Right forelimb (tissue), 1 donor: Measurements from ENCODE around the gene PERCC1.
"Not testable (repeated sequence)": the region's sequence is repeated elsewhere in the genome, so short reads cannot be mapped to it uniquely, and the experiment has no call there.

Experiments used
- DNase-seq: peaks from one replicate; pipeline ENCODE4 v3.0.0-alpha.2; 2018

The PERCC1 gene

DNA sequence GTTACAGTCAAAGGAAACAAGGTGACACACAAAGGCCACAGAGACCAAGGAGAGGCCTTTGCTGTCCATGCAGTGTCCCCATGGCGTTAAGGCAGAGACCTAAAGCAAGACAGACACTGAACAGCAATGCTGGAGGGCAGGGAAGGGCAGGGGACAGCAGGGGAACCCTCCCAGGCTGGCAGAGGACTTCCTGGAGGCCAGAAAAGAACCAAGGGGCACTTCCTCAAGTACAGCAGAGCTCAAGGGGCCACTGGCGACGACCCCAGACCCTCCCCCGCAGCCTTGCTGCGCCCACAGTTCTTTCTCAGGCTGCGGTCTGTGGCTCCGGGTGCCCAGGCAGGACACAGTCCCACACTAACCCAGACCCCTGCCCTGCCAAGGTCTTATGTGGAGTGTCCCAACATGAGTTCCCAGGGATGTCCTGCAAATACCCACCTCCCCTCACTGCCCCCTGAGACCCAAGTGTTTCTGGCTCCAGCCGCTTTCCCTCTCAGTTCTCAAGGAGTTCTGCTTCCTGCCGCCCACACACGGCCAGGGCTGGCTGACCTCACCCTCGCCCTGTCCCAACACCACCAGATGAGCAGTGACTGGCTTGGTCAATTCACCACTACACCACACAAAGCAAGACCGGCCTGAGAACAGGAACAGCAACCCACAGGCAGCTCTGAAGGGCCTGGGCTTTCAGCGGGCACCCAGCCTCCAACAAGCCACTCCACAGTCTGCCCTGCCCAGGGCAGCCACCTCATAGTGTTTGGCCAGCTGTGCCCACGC, 39.8 kb downstream of the PERCC1 start:
- DNase-seq: no peak

DNA sequence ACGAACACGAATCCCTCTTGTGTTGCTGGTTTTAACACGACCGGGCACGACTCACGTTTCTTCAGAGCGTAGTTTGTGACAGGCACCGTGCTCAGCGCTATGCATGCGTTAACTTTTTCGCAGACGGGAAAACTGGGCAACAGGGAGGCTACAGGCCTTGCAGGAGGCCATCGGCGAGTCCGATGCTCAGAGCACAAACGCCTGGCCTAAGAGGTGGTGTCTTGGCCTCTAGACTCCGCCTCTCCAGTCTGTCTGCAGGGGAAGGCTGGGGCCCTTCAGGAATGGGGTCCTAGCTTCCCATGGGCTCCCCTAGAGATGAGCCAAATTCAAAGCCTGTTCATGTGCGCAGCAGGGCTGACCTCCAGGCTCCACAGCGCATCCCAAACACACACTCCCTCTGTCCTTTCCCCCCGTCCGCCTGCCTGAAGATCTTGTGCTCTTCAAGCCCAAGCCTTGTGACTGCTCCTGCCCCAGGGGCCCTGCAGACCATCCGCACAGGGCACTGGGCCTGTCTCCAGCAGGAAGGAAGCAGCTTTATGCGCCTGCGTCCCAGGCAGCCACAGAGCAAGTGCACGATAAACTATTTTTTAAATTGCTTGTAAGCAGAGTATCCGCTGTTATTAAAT, 40.8 kb downstream of the PERCC1 start:
- DNase-seq: no peak

DNA sequence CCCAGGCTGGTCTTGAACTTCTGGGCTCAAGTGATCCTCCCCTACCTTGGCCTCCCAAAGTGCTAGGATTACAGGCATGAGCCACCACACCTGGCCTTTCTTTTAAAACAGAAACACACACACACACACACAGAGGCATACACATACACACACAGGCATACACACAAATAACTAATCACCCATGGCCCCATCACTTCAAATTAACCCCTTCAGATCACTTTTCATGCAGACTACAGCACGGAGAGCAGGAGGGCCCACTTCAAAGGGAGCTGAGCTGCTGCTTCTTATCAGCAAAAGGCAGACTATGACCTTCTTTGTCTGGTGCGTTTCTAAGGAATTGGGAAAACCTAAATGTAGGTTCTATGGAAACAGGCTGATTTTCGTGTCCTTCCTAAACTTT, 42.1 kb downstream of the PERCC1 start:
- DNase-seq: no peak

DNA sequence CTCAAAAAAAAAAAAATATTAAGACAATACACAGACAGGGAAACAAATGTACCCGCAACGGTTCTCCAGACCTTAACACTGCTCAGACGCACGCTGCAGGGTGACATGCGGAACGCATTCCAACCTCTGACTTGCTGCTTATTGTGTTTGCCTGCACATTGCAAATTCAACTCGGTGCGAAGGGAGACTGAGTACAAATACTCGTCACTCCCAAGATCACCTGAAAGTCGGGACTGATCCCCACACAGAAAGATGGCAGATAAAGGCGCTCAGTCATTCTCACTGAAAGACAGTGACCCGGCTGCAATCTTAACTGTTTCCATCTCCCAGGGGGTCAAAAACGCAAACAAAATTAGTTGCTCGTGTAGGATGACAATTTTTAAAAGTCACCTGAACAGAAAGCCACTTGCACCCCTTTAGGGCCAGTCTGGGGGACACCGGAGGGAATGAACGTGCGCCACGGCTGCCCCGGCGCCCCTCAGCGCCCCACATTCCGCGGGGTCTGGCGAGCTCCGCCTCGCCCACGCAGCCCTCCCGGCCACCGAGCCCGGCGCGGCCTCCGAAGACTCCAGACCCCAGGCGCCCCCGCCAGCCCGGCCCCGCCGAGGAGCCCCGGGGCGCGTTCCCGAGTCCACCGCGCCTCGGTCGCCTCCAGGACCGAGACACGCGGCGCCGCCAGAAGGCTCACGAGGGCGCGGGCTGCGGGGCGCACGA, 43.4 kb downstream of the PERCC1 start:
- DNase-seq: no peak

DNA sequence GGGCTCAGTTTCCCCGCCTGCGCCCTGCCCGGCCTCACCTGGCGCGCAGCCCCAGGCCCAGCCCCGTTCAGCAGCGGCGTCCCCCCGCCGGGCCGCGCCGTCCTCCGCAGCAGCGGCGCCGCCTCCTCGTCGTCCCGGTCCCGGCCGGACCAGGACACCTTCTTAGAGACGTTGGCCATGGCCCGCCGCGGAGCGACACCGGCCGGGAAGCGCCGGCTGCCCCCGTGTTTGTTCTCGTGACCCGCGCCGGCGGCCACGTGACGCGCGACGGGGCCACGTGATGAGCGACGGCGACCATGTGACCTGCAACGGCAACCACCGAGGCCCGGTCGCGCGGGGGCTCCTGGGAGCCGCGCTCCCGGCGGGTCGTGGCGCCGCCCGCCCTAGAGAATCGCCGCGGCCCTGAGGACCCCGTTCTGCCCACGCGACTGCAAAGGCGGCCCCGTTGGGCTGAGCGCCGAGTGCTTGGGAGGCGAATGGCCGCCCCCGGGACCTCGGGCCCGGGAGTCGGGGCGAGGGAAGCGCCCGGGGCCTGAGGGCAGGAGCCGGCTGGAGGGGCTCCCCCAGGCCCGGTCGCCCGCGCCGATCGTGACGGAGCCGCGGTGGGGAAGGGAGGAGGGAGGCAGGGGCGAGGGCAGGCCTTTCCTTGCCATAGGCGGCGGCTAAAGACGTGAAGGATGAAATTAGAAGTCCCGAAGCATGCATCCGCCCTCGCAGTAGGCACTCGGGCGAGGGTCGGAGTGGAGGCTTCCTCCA, 44.1 kb downstream of the PERCC1 start, which contains the start of gene CLCN7:
CLCN7 (minus strand) TSS at position 233 of the 756 bp plus-strand sequence; CDS start at position 179, 54 bp downstream.
- peak; percentile 92 for DNase-seq

DNA sequence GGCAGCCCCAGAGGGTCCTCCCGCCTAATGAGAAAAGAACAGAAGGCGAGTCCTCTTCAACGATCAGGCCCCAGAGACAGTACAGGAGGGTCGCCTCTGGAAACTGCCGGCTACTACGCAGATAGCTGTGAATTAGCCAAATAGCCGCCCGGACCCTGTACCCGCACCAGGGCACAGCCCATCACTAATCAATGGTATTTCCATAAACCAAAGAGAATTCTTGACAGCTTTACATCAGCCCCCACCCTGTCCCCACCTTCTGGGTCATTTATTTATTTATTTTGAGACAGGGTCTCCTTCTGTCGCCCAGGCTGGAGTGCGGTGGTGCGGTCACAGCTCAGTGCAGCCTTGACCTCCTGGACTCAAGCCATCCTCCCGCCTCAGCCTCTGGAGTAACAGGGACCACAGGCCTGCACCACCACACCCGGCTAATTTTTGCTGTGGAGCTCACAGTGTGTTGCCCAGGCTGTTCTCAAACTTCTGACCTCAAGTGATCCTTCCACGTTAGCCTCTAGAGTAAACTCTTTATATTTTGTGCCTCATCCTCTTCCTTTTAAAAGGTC, 44.8 kb downstream of the PERCC1 start:
- no peak for DNase-seq

DNA sequence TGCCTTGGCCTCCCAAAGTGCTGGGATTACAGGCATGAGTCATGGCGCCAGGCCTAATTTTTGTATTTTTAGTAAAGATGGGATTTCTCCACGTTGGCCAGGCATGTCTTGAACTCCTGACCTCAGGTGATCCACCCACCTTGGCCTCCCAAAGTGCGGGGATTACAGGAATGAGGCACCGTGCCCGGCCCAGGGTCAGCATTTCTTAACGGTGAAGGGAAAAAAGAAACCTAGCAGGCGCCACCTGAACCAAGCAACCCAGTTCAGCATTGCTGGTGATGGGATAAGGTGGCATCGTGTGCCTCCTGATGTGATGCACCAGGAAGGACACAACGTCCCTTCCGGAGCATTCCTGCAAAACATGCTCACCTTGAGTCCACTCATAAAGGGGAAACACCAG, 46.2 kb downstream of the PERCC1 start:
- no peak for DNase-seq

DNA sequence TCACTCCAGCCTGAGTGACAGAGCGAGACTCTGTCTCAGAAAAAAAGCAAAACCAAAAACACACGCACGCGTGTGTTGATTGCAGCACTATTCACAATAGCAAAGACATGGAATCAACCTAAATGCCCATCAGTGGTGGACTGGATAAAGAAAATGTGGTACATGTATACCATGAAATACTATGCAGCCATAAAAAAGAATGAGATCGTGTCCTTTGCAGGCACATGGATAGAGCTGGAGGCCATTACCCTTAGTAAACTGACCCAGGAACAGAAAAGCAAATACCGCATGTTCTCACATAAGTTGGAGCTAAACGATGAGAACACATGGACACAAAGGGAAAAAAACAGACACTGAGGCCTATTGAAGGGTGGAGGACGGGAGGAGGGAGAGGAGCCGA, 48.1 kb downstream of the PERCC1 start:
- not testable (repeated sequence) for DNase-seq

DNA sequence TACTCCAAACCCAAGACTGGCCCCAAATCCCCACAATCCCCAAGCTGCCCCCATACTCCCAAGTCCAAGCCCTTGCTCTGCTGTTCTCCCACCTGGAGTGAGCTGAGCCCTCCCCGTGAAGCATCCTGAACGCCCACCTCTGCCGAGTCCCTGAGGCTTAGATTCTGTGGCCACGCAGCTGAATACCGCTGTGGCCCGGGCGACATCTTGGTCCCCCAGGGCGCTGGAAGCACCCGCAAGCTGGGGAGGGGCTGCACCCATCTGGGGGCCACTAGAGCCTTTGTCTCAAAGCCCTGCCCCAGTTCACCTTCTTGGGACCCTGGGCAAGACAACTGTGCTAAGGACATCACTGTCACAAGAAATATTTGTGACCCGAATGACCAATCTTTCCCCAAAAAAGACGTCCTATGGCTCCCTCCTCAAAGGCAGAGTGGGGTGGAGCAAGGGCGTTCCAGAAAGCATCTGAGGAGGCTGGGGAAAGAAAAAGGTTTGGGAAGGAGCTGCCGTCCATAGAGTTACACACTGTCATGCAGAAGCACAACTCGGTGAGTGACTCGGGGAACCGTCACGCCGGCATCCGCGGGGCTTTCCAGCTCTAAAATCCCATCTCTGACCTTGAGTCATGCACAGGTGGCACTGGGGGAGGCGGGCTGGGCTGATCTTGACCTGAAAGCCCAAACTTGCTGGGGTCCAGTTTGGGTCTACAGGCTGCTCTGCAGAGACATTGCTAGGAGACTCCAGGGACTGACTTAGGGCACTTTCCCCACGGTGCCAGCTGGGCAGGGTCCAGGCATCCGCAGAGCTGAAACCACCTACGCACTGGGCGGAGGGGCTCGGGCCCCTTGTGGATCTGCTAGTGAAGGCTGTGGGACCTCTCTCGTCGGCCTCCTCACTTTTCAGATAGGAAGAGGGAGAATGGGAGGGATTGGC, 51.3 kb downstream of the PERCC1 start:
- no peak for DNase-seq
